Adrenal gland (tissue), 12 donors: ENCODE data around the gene ANTXR2. TPM values are rescaled to one million over a fixed set of nuclear protein-coding genes. Genes with fewer than 3 reads are reported as not detected.

ENCODE experiments used
- DNase-seq, 7 donors: peaks; one replicate each; pipeline ENCODE4 v3.0.0-alpha.2; 2019 to 2020
- H3K27ac ChIP-seq, 5 donors: fragments of 200-600 bp; sonication (generic) in 4 of 5; 1 replicate in 3 of 5; 2 replicates in 2 of 5; pipeline versions ENCODE4 v1.5.1 to v1.8.0; 2016 to 2020; ENCODE audit warnings: mild to moderate bottlenecking in 1 of 5
- H3K27me3 ChIP-seq: fragments of 200-600 bp; 2 replicates; pipeline ENCODE4 v1.8.0; 2021
- H3K36me3 ChIP-seq, 2 donors: fragments of 200-600 bp; replicated peaks in 1 of 2; 1 replicate in 1 of 2; 2 replicates in 1 of 2; pipeline versions ENCODE4 v1.5.1 to v1.8.0; 2018 to 2022
- H3K4me1 ChIP-seq, 2 donors: fragments of 200-600 bp; replicated peaks in 1 of 2; 1 replicate in 1 of 2; 2 replicates in 1 of 2; pipeline versions ENCODE4 v1.5.1 to v1.8.0; 2018 to 2021
- H3K4me3 ChIP-seq, 4 donors: fragments of 200-600 bp; sonication (generic) in 3 of 4; one replicate each; pipeline ENCODE4 v1.5.1; 2016 to 2018
- H3K9me3 ChIP-seq, 3 donors: fragments of 200-600 bp; sonication (generic) in 1 of 3; replicated peaks in 1 of 3; 1 replicate in 2 of 3; 2 replicates in 1 of 3; pipeline versions ENCODE4 v1.5.1 to v1.8.0; 2016 to 2021
- POLR2A ChIP-seq, 2 donors: fragments of 450-650 bp; IDR thresholded peaks; one replicate each; pipeline ENCODE4 v1.6.1; 2017; ENCODE audit warnings: antibody characterized with exemption in 2 of 2, mild to moderate bottlenecking in 2 of 2, moderate library complexity in 1 of 2
- WGBS, 4 donors: extraction: QIAGEN DNeasy Blood & Tissue Kit in 2 of 4; methylation state at CpG; one replicate each; pipeline versions ENCODE4 v1.1.5 to v1.1.7; 2013 to 2017; 5-methylcytosine and 5-hydroxymethylcytosine counted together
- intact Hi-C, 2 donors: fragments of 100-400 bp; cut with DNase I; formaldehyde crosslinking; loops; one replicate each; pipeline versions ENCODE4 v1.14.1 to v1.15.0; 2022 to 2023
- polyA plus RNA-seq, 3 donors: library from polyadenylated mRNA; stranded (reverse); fragments of 200-250 nt in 2 of 3; fragments of 350-450 nt in 1 of 3; fragmentation: Illumina TruSeq in 1 of 3; extraction: RNeasy Lipid Tissue Mini Kit (QIAGEN cat#74804) in 1 of 3; gene quantifications; one replicate each; pipeline ENCODE4 v1.2.3, GENCODE V29; 2013 to 2014
- total RNA-seq, 9 donors: library from RNA; depleted of rRNA in 4 of 9; stranded (reverse); fragments of >200 nt in 4 of 9; fragments of 120-200 nt in 1 of 9; fragmentation: NEBNext Ultra II Directional in 1 of 9; extraction: Animal tissue kit (Norgen Biotek cat#: 25700) in 1 of 9; gene quantifications; one replicate each; pipeline versions ENCODE4 v1.1.0 to v1.2.4, GENCODE V29; 2013 to 2023
- TF ChIP-seq, protein P1 (sequence below), 6 experiments: fragments of 450-650 bp in 4 of 6; fragments of 200-600 bp in 2 of 6; sonication (generic) in 1 of 6; IDR thresholded peaks; 1 replicate in 5 of 6; 2 replicates in 1 of 6; pipeline versions ENCODE4 v1.5.1 to v1.8.0; 2016 to 2021; ENCODE audit warnings: antibody characterized with exemption in 6 of 6, mild to moderate bottlenecking in 2 of 6, moderate library complexity in 1 of 6
- donor health status: healthy with polysubstance abuse.
- donor health status: Bipolar disorder and iron deficiency.
- donor health status: DM: yes; HTN: yes; CAD: no.
- donor health status: DM: no; HTN: no; CAD: no.
- donor health status: DM: no; HTN: no; CAD: no.
- donor health status: DM: yes; HTN: yes; CAD: no.

The ANTXR2 gene
- total and polyA plus RNA-seq, 12 donors: 8.4 to 96.6 (median 57.7) TPM

DNA sequence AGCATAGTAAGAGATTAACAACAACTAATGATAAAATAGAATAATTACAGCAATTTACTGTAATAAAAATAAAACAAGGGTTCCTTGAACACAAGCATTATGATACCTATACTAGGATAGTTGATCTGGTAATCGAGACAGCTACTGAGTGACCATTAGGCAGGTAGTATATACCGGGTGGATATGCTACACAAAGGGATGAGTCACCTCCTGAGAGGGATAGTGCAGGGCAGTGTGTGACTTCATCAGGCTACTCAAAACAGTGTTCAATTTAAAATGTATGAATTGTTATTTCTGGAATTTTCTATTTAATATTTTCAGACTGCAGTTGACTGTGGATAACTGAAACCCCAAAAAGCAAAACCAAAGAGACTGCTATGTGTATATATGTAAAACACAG, 9.7 kb upstream of the ANTXR2 start:
- TF ChIP-seq POLR2A (IDR thresholded peaks at IDR 0.05): no peak
- TF ChIP-seq, protein P1, sequence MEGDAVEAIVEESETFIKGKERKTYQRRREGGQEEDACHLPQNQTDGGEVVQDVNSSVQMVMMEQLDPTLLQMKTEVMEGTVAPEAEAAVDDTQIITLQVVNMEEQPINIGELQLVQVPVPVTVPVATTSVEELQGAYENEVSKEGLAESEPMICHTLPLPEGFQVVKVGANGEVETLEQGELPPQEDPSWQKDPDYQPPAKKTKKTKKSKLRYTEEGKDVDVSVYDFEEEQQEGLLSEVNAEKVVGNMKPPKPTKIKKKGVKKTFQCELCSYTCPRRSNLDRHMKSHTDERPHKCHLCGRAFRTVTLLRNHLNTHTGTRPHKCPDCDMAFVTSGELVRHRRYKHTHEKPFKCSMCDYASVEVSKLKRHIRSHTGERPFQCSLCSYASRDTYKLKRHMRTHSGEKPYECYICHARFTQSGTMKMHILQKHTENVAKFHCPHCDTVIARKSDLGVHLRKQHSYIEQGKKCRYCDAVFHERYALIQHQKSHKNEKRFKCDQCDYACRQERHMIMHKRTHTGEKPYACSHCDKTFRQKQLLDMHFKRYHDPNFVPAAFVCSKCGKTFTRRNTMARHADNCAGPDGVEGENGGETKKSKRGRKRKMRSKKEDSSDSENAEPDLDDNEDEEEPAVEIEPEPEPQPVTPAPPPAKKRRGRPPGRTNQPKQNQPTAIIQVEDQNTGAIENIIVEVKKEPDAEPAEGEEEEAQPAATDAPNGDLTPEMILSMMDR (IDR thresholded peaks at IDR 0.05): no peak
- peaks cover 3% of the 10 kb centered on the region for H3K27me3 ChIP-seq
- no peaks in the 10 kb centered on the region for H3K9me3 ChIP-seq
- intact Hi-C loops: no loop called here
- 77 to 91% (median 86%) methylated on average over 2 of the region's 2 CpGs for WGBS, 4 donors
- no peak for DNase-seq
- no peaks in the 10 kb centered on the region for H3K36me3 ChIP-seq
- H3K4me1 ChIP-seq: no peaks in the 10 kb centered on the region
- H3K27ac ChIP-seq: no peak overlapping the region
- H3K4me3 ChIP-seq: no peak overlapping the region

DNA sequence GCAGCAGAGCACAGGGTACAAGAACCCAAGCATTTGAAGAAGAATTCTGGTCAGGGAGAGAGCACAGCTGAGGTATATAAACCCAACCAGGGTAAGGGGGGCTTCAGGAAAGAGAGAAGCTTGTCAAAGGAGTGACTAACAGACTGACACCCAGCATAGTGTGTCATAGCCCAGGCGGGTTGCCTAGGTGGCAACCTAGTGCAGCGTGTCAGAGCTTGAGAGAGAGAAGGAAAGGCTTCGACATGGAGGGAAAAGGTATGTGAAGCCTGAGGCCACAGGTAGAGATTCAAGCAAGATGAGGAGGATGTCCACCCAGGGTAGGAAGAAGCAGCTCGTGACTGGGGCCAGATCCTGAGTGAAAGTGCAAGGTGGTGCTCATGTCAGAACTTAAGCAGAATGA, 8.5 kb upstream of the ANTXR2 start:
- WGBS, 4 donors: 81 to 90% (median 83%) methylated on average over 4 of the region's 4 CpGs
- intact Hi-C loops: no loop called here
- H3K36me3 ChIP-seq: no peaks in the 10 kb centered on the region
- no peak overlapping the region for H3K4me3 ChIP-seq
- DNase-seq: no peak
- peaks cover 0 to 9% of the 10 kb centered on the region in 2 donors for H3K4me1 ChIP-seq
- no peaks in the 10 kb centered on the region for H3K27me3 ChIP-seq
- H3K27ac ChIP-seq: no peak overlapping the region
- H3K9me3 ChIP-seq: no peaks in the 10 kb centered on the region
- TF ChIP-seq POLR2A (IDR thresholded peaks at IDR 0.05): no peak
- TF ChIP-seq, protein P1 (IDR thresholded peaks at IDR 0.05): no peak

DNA sequence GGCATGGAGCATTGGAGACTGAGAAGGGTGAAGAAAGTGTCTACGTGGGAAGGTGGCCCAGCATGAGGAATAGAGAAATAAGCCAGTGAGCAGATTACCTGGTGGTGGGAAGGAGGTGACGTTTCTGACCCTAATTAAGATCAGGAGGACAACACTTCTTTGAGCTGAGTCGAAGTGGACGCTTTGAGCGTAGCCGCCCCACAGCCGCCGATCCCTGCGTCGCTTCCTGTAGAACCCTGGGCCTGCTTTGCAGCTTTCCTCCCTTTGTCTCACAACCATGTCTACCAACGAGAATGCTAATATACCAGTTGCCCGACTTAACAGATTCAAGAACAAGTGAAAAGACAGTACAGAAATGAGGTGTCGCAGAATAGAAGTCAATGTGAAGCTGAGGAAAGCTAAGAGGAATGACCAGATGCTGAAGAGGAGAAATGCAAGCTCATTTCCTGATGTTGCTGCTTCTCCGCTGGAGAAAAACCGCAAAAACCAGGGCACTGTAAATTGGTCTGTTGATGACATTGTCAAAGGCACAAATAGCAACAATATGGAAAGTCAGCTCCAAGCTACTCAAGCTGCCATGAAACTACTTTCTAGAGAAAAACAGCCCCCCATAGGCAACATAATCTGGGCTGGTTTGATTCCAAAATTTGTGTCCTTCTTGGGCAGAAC, 6.4 kb upstream of the ANTXR2 start:
- Histone ChIP-seq H3K9me3 (no peaks in the 10 kb centered on the region), H3K27me3 (no peaks in the 10 kb centered on the region), H3K4me3 (no peak overlapping the region), H3K27ac (no peak overlapping the region), H3K4me1 (peaks cover 0 to 18% of the 10 kb centered on the region in 2 donors), H3K36me3 (no peaks in the 10 kb centered on the region)
- TF ChIP-seq, protein P1 (IDR thresholded peaks at IDR 0.05): no peak
- no peak for TF ChIP-seq POLR2A (IDR thresholded peaks at IDR 0.05)
- intact Hi-C loops: loop anchor here in 1 of 2 donors (5.0 to 10.0 kb wide), 2 partner anchors 103 to 155 kb away; no protein-coding TSS in a partner anchor
- no peak for DNase-seq
- WGBS, 4 donors: 81 to 84% (median 82%) methylated on average over 15 of the region's 15 CpGs

DNA sequence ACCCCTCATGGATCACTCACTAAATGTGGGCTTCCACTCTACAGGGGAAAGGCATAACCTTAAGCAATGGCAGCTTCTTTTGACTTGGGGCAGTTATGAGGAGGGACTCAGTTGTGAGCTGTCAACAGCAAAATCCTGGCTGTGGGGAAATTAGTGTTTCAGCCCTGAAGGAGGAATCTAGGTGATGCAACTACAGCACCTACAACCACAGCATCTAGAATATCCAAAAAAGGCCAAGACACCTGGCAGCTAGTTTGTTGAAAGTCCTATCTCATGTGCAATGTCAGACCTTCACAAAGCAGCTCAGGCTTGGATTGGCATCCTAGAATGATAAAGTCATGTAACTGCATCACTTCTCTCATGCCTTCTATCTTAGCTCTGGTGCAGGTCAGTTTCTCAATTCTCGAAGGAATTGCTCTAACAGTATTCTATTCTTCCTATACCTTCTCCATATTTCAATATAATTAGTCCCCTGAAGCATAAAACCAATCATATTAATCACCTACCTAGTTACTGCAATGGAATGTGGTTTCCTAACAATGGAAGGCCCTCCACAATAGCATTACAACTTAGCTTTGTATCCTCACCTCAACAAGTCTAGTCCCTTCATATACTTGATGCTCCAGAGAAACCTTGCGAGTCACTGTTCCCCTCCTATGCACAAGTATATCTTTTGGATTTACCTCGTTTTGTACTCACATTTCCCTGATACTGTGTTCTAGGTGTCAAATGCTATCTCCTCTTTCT, 5.5 kb upstream of the ANTXR2 start:
- WGBS, 4 donors: 84 to 89% (median 89%) methylated on average over 3 of the region's 3 CpGs
- H3K9me3 ChIP-seq: no peaks in the 10 kb centered on the region
- TF ChIP-seq POLR2A (IDR thresholded peaks at IDR 0.05): no peak
- TF ChIP-seq, protein P1 (IDR thresholded peaks at IDR 0.05): no peak
- intact Hi-C loops: loop anchor here in 1 of 2 donors (5.0 to 10.0 kb wide), 2 partner anchors 104 to 154 kb away; no protein-coding TSS in a partner anchor
- H3K4me1 ChIP-seq: peaks cover 3 to 27% of the 10 kb centered on the region in 2 donors
- no peak overlapping the region for H3K4me3 ChIP-seq
- H3K36me3 ChIP-seq: no peaks in the 10 kb centered on the region
- H3K27ac ChIP-seq: no peak overlapping the region
- DNase-seq: no peak
- no peaks in the 10 kb centered on the region for H3K27me3 ChIP-seq
